GM21723 (cell line): ENCODE results near the gene KLHL33.

Source experiments
- ATAC-seq: cut with Tn5 transposase; IDR thresholded peaks from one replicate; pipeline ENCODE4 v1.9.1; 2021; ENCODE audit warnings: mild to moderate bottlenecking, moderate library complexity; ENCODE audit not compliant: unreplicated experiment

The KLHL33 gene

GRCh38 chr14:20415782-20416206 is 20.2 kb downstream of the KLHL33 start:
- no peak for ATAC-seq

GRCh38 chr14:20413744-20414082 is 22.3 kb downstream of the KLHL33 start:
- peak; percentile 42 for ATAC-seq

- ATAC-seq = peak; percentile 79
Observed at GRCh38 chr14:20412876-20413743, 22.9 kb downstream of the KLHL33 start, which contains the start of gene TEP1. Gene TEP1, minus strand, starts transcription at chr14:20413501. Its CDS starts 5,062 bp downstream, at chr14:20408439.

GRCh38 chr14:20412411-20412810 is 23.6 kb downstream of the KLHL33 start:
- ATAC-seq = peak; percentile 56

- no peak for ATAC-seq
Observed at GRCh38 chr14:20409226-20409625, 26.7 kb downstream of the KLHL33 start.

- no peak for ATAC-seq
Observed at GRCh38 chr14:20403521-20403920, 32.4 kb downstream of the KLHL33 start.

- ATAC-seq = no peak
Observed at GRCh38 chr14:20400965-20401593, 34.9 kb downstream of the KLHL33 start.

GRCh38 chr14:20400589-20400964 is 35.4 kb downstream of the KLHL33 start:
- no peak for ATAC-seq

- ATAC-seq = no peak
Observed at GRCh38 chr14:20397511-20397910, 38.5 kb downstream of the KLHL33 start.

- ATAC-seq = no peak
Observed at GRCh38 chr14:20391505-20391904, 44.5 kb downstream of the KLHL33 start.

GRCh38 chr14:20388159-20388558 is 47.8 kb downstream of the KLHL33 start:
- no peak for ATAC-seq

GRCh38 chr14:20387576-20387975 is 48.4 kb downstream of the KLHL33 start:
- no peak for ATAC-seq

- no peak for ATAC-seq
Observed at GRCh38 chr14:20386276-20386855, 49.6 kb downstream of the KLHL33 start.

GRCh38 chr14:20384886-20385285 is 51.1 kb downstream of the KLHL33 start:
- ATAC-seq = no peak

- no peak for ATAC-seq
Observed at GRCh38 chr14:20384321-20384720, 51.6 kb downstream of the KLHL33 start.

GRCh38 chr14:20383636-20384035 is 52.3 kb downstream of the KLHL33 start:
- ATAC-seq = no peak

- no peak for ATAC-seq
Observed at GRCh38 chr14:20383032-20383431, 52.9 kb downstream of the KLHL33 start.

GRCh38 chr14:20382526-20382925 is 53.4 kb downstream of the KLHL33 start:
- no peak for ATAC-seq

GRCh38 chr14:20381341-20381740 is 54.6 kb downstream of the KLHL33 start:
- ATAC-seq = no peak

- ATAC-seq = no peak
Observed at GRCh38 chr14:20380681-20381080, 55.3 kb downstream of the KLHL33 start.

GRCh38 chr14:20379743-20380142 is 56.2 kb downstream of the KLHL33 start:
- no peak for ATAC-seq

GRCh38 chr14:20377171-20377570 is 58.8 kb downstream of the KLHL33 start:
- ATAC-seq = no peak
